Measurements from ENCODE around the gene SAMD5. TPM values are rescaled to one million over a fixed set of nuclear protein-coding genes. Genes with fewer than 3 reads are reported as not detected.

SAMD5 gene
- total RNA-seq, 1 experiment from 2014 or later = 1.9 TPM

GRCh38 chr6:147618457-147618856 lies 110.0 kb downstream of the SAMD5 start:
- no peak for DNase-seq (ENCODE audit: low read depth)

- no peak for DNase-seq (ENCODE audit: low read depth)
Observed at GRCh38 chr6:147618927-147619326, 110.4 kb downstream of the SAMD5 start.
